Psoas muscle (tissue), 8 donors: Measurements from ENCODE around the gene EPHB2. TPM values are rescaled to one million over a fixed set of nuclear protein-coding genes. Genes with fewer than 3 reads are reported as not detected.
A peak's percentile ranks its signal among the peaks of the same experiment; 100 is the strongest.

Experiments used
- ATAC-seq, 4 donors: fragments of 200-7000 bp; cut with Tn5 transposase; one replicate each; pipeline ENCODE4 v1.9.1; 2020; ENCODE audit warnings: moderate library complexity in 3 of 4, mild to moderate bottlenecking in 2 of 4
- DNase-seq, 2 donors: peaks; one replicate each; pipeline ENCODE4 v3.0.0-alpha.2; 2020
- H3K27ac ChIP-seq: fragments of 200-600 bp; one replicate; pipeline ENCODE4 v1.8.0; 2022
- H3K27me3 ChIP-seq, 3 donors: fragments of 200-600 bp in 1 of 3; one replicate each; pipeline versions ENCODE4 v1.6.1 to v1.8.0; 2013 to 2022; ENCODE audit warnings: low read length in 2 of 3, mild to moderate bottlenecking in 2 of 3, moderate library complexity in 1 of 3; ENCODE audit not compliant: insufficient read depth in 3 of 3
- H3K36me3 ChIP-seq, 2 donors: fragments of 200-600 bp in 1 of 2; one replicate each; pipeline versions ENCODE4 v1.6.1 to v1.8.0; 2013 to 2022; ENCODE audit warnings: low read depth in 1 of 2, mild to moderate bottlenecking in 1 of 2, moderate library complexity in 1 of 2; ENCODE audit not compliant: insufficient read depth in 1 of 2
- H3K4me1 ChIP-seq: fragments of 200-600 bp; one replicate; pipeline ENCODE4 v1.8.0; 2022
- H3K4me3 ChIP-seq: fragments of 200-600 bp; one replicate; pipeline ENCODE4 v1.8.0; 2022; ENCODE audit warnings: mild to moderate bottlenecking
- H3K9me3 ChIP-seq: fragments of 200-600 bp; one replicate; pipeline ENCODE4 v1.8.0; 2022
- WGBS, 3 donors: extraction: QIAGEN DNeasy Blood & Tissue Kit; methylation state at CpG; one replicate each; pipeline versions ENCODE4 v1.1.6 to v1.1.7; 2013; 5-methylcytosine and 5-hydroxymethylcytosine counted together
- intact Hi-C, 2 donors: fragments of 100-400 bp; cut with DNase I; formaldehyde crosslinking; loops; one replicate each; pipeline versions ENCODE4 v1.11.0 to v1.14.2; 2022
- polyA plus RNA-seq, 3 donors: library from polyadenylated mRNA; stranded (reverse); fragments of 200-250 nt; gene quantifications; one replicate each; pipeline ENCODE4 v1.2.3, GENCODE V29; 2013
- total RNA-seq, 4 donors: library from RNA; stranded (reverse); fragmentation: NEBNext Ultra II Directional in 2 of 4; extraction: Animal tissue kit (Norgen Biotek cat#: 25700) in 2 of 4; gene quantifications; one replicate each; pipeline versions ENCODE4 v1.2.1 to v1.2.4, GENCODE V29; 2021 to 2023
- TF ChIP-seq, protein P1 (sequence below): fragments of 200-600 bp; IDR thresholded peaks from one replicate; pipeline ENCODE4 v1.8.0; 2022; ENCODE audit warnings: antibody characterized with exemption
- donor health status: healthy with polysubstance abuse.
- donor health status: DM: no; HTN: no; CAD: no; lungs with moderate emphysema.
- donor health status: Bipolar disorder and iron deficiency.
- donor health status: healthy.
- donor health status: DM: yes; HTN: yes; CAD: no.
- donor health status: DM: no; HTN: no; CAD: no.
- donor health status: DM: no; HTN: no; CAD: no.
- donor health status: DM: yes; HTN: yes; CAD: no.

The EPHB2 gene
- total and polyA plus RNA-seq, 7 donors, result 0.06 to 2.1 (median 0.48) TPM; not detected in 1

GRCh38 chr1:22866868-22867267, 156.2 kb downstream of the EPHB2 start:
- WGBS, 3 donors, result 94 to 95% (median 95%) methylated on average over 5 of the region's 5 CpGs
- no peak for DNase-seq
- H3K27ac ChIP-seq, result no peak overlapping the region
- H3K36me3 ChIP-seq, result no peaks in the 10 kb centered on the region
- H3K9me3 ChIP-seq, result no peaks in the 10 kb centered on the region
- no peak for ATAC-seq
- TF ChIP-seq, protein P1, sequence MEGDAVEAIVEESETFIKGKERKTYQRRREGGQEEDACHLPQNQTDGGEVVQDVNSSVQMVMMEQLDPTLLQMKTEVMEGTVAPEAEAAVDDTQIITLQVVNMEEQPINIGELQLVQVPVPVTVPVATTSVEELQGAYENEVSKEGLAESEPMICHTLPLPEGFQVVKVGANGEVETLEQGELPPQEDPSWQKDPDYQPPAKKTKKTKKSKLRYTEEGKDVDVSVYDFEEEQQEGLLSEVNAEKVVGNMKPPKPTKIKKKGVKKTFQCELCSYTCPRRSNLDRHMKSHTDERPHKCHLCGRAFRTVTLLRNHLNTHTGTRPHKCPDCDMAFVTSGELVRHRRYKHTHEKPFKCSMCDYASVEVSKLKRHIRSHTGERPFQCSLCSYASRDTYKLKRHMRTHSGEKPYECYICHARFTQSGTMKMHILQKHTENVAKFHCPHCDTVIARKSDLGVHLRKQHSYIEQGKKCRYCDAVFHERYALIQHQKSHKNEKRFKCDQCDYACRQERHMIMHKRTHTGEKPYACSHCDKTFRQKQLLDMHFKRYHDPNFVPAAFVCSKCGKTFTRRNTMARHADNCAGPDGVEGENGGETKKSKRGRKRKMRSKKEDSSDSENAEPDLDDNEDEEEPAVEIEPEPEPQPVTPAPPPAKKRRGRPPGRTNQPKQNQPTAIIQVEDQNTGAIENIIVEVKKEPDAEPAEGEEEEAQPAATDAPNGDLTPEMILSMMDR, result no peak
- H3K27me3 ChIP-seq, result peaks cover 0 to 2% (median 0%) of the 10 kb centered on the region in 3 donors
- H3K4me1 ChIP-seq, result peaks cover 4% of the 10 kb centered on the region
- no peak overlapping the region for H3K4me3 ChIP-seq
- intact Hi-C loops, result no loop called here

DNA sequence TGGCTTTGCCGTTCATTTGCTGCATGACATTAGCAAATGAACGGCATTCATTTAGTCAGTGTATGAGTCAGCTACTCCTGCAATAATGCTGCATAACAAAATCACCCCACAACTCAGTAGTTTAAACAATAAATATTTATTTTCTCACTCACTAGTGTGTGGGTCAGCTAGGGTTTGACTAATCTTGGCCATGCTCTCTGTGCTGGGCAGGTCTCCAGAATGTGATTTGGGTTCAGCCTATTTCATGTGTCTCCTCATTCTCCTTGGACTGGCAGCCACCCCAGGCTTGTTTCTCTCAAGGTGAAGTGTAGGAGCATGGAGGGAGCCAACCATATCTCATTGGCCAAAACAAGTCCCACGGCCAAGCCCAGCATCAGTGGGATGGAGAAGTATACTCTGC, 157.7 kb downstream of the EPHB2 start:
- Histone ChIP-seq H3K9me3 (no peaks in the 10 kb centered on the region), H3K4me3 (no peak overlapping the region), H3K27me3 (peaks cover 0 to 2% (median 0%) of the 10 kb centered on the region in 3 donors), H3K36me3 (no peaks in the 10 kb centered on the region), H3K27ac (no peak overlapping the region), H3K4me1 (peaks cover 4% of the 10 kb centered on the region)
- DNase-seq, result no peak
- intact Hi-C loops, result no loop called here
- 81 to 91% (median 86%) methylated on average over 3 of the region's 3 CpGs for WGBS, 3 donors
- TF ChIP-seq, protein P1, result no peak
- ATAC-seq, result no peak

GRCh38 chr1:22869325-22869724, 158.7 kb downstream of the EPHB2 start:
- Histone ChIP-seq H3K27ac (no peak overlapping the region), H3K4me1 (peaks cover 4% of the 10 kb centered on the region), H3K27me3 (peaks cover 0 to 2% (median 0%) of the 10 kb centered on the region in 3 donors), H3K36me3 (no peaks in the 10 kb centered on the region), H3K4me3 (no peak overlapping the region), H3K9me3 (no peaks in the 10 kb centered on the region)
- no peak for ATAC-seq
- TF ChIP-seq, protein P1, result no peak
- WGBS, 3 donors, result 45 to 90% (median 72%) methylated on average over 1 of the region's 1 CpG
- no peak for DNase-seq
- intact Hi-C loops, result no loop called here

- 26 to 37% (median 31%) methylated on average over 14 to 15 of the region's 15 CpGs for WGBS, 3 donors
- no peaks in the 10 kb centered on the region for H3K9me3 ChIP-seq
- TF ChIP-seq, protein P1, result no peak
- no peak overlapping the region for H3K27ac ChIP-seq
- intact Hi-C loops, result no loop called here
- DNase-seq (peak in 1 of 2 donors; percentile 25), ATAC-seq (peak in 2 of 4 donors; percentile 26 to 44)
- no peak overlapping the region for H3K4me3 ChIP-seq
- peaks cover 4% of the 10 kb centered on the region for H3K4me1 ChIP-seq
- no peaks in the 10 kb centered on the region for H3K36me3 ChIP-seq
- H3K27me3 ChIP-seq, result peaks cover 0 to 2% (median 0%) of the 10 kb centered on the region in 3 donors
Observed at GRCh38 chr1:22870201-22870871, 159.7 kb downstream of the EPHB2 start.
